ENCODE data around the gene HERC4.
"Not testable (repeated sequence)": the region's sequence is repeated elsewhere in the genome, so short reads cannot be mapped to it uniquely, and the experiment has no call there.

Gene HERC4

GRCh38 chr10:68047554-68048327, 27.3 kb downstream of the HERC4 start:
- DNase-seq (ENCODE audit: low spot score) = no peak

GRCh38 chr10:68047122-68047521, 28.0 kb downstream of the HERC4 start:
- no peak for DNase-seq (ENCODE audit: low spot score)

- DNase-seq (ENCODE audit: low spot score) = no peak
Measured at GRCh38 chr10:68046642-68047041, 28.4 kb downstream of the HERC4 start.

- DNase-seq (ENCODE audit: low spot score) = no peak
Measured at GRCh38 chr10:68043030-68043429, 32.1 kb downstream of the HERC4 start.

- no peak for DNase-seq (ENCODE audit: low spot score)
Measured at GRCh38 chr10:68032113-68032512, 43.0 kb downstream of the HERC4 start.

GRCh38 chr10:68027429-68027828, 47.7 kb downstream of the HERC4 start:
- no peak for DNase-seq (ENCODE audit: low spot score)

- DNase-seq (ENCODE audit: low spot score) = no peak
Measured at GRCh38 chr10:68023292-68023691, 51.8 kb downstream of the HERC4 start.

GRCh38 chr10:68022324-68022723, 52.8 kb downstream of the HERC4 start:
- not testable (repeated sequence) for DNase-seq (ENCODE audit: low spot score)

- not testable (repeated sequence) for DNase-seq (ENCODE audit: low spot score)
Measured at GRCh38 chr10:68016519-68016918, 58.6 kb downstream of the HERC4 start.

GRCh38 chr10:68010426-68010940, 64.6 kb downstream of the HERC4 start:
- DNase-seq (ENCODE audit: low spot score) = no peak

GRCh38 chr10:68007356-68007755, 67.7 kb downstream of the HERC4 start:
- no peak for DNase-seq (ENCODE audit: low spot score)

GRCh38 chr10:68001539-68001938, 73.5 kb downstream of the HERC4 start:
- no peak for DNase-seq (ENCODE audit: low spot score)

GRCh38 chr10:68001000-68001399, 74.1 kb downstream of the HERC4 start:
- no peak for DNase-seq (ENCODE audit: low spot score)

- no peak for DNase-seq (ENCODE audit: low spot score)
Measured at GRCh38 chr10:67990093-67990492, 85.0 kb downstream of the HERC4 start.

- no peak for DNase-seq (ENCODE audit: low spot score)
Measured at GRCh38 chr10:67988606-67989005, 86.5 kb downstream of the HERC4 start.

GRCh38 chr10:67982603-67983002, 92.5 kb downstream of the HERC4 start:
- DNase-seq (ENCODE audit: low spot score) = not testable (repeated sequence)

- DNase-seq (ENCODE audit: low spot score) = no peak
Measured at GRCh38 chr10:67978749-67979148, 96.3 kb downstream of the HERC4 start.

- no peak for DNase-seq (ENCODE audit: low spot score)
Measured at GRCh38 chr10:67977251-67977650, 97.8 kb downstream of the HERC4 start.

- DNase-seq (ENCODE audit: low spot score) = no peak
Measured at GRCh38 chr10:67976292-67977245, 98.5 kb downstream of the HERC4 start.

- no peak for DNase-seq (ENCODE audit: low spot score)
Measured at GRCh38 chr10:67975871-67976270, 99.2 kb downstream of the HERC4 start.

GRCh38 chr10:67971311-67971710, 103.8 kb downstream of the HERC4 start:
- no peak for DNase-seq (ENCODE audit: low spot score)

GRCh38 chr10:67969875-67970274, 105.2 kb downstream of the HERC4 start:
- DNase-seq (ENCODE audit: low spot score) = no peak

- DNase-seq (ENCODE audit: low spot score) = not testable (repeated sequence)
Measured at GRCh38 chr10:67966035-67966434, 109.0 kb downstream of the HERC4 start.

All from COLO829 (cell line).